Right hindlimb (tissue), 1 donor: ENCODE data around the gene CNGB1.

Experiments
- DNase-seq: peaks from one replicate; pipeline ENCODE4 v3.0.0-alpha.2; 2018

The CNGB1 gene

GRCh38 chr16:57970970-57971369, at the start of gene CNGB1:
CNGB1 (minus strand) TSS chr16:57971128; CDS start chr16:57967286, 3,842 bp downstream.
- no peak for DNase-seq

- DNase-seq, result peak; percentile 3
Observed at GRCh38 chr16:58019866-58020538, 49.1 kb upstream of the CNGB1 start.

GRCh38 chr16:58018803-58019202, 47.9 kb upstream of the CNGB1 start:
- DNase-seq, result peak; percentile 13

- peak; percentile 11 for DNase-seq
Observed at GRCh38 chr16:58016840-58017446, 46.0 kb upstream of the CNGB1 start.

- no peak for DNase-seq
Observed at GRCh38 chr16:58013201-58013956, 42.5 kb upstream of the CNGB1 start.

- DNase-seq, result peak; percentile 15
Observed at GRCh38 chr16:58012481-58012880, 41.6 kb upstream of the CNGB1 start.

GRCh38 chr16:58011652-58012051, 40.7 kb upstream of the CNGB1 start:
- no peak for DNase-seq

- peak; percentile 10 for DNase-seq
Observed at GRCh38 chr16:58010886-58011285, 40.0 kb upstream of the CNGB1 start.

- peak; percentile 7 for DNase-seq
Observed at GRCh38 chr16:58009856-58010416, 39.0 kb upstream of the CNGB1 start.

GRCh38 chr16:58004736-58005135, 33.8 kb upstream of the CNGB1 start:
- DNase-seq, result peak; percentile 8

GRCh38 chr16:58002936-58003335, 32.0 kb upstream of the CNGB1 start:
- DNase-seq, result no peak

- peak; percentile 15 for DNase-seq
Observed at GRCh38 chr16:58002416-58002800, 31.5 kb upstream of the CNGB1 start.

- DNase-seq, result peak; percentile 7
Observed at GRCh38 chr16:58001781-58002415, 31.0 kb upstream of the CNGB1 start.

GRCh38 chr16:58000706-58001676, 30.1 kb upstream of the CNGB1 start, which contains the start of gene USB1:
USB1 (plus strand) TSS chr16:58001407; CDS start chr16:58001484, 77 bp downstream.
- DNase-seq, result peak; percentile 91

GRCh38 chr16:57999971-58000705, 29.2 kb upstream of the CNGB1 start, which contains the start of gene ZNF319:
ZNF319 (minus strand) TSS chr16:58000672; CDS start chr16:57998265, 2,407 bp downstream.
- DNase-seq, result peak; percentile 31

- peak; percentile 31 for DNase-seq
Observed at GRCh38 chr16:57999366-57999970, 28.5 kb upstream of the CNGB1 start.

GRCh38 chr16:57998992-57999365, 28.1 kb upstream of the CNGB1 start:
- DNase-seq, result no peak

- DNase-seq, result no peak
Observed at GRCh38 chr16:57998486-57998885, 27.6 kb upstream of the CNGB1 start.

GRCh38 chr16:57997528-57998265, 26.8 kb upstream of the CNGB1 start:
- DNase-seq, result no peak

- no peak for DNase-seq
Observed at GRCh38 chr16:57997176-57997527, 26.2 kb upstream of the CNGB1 start.
